MM.1S (cell line): Measurements from ENCODE around the gene TAC4.

Source experiments
- DNase-seq: peaks from one replicate; pipeline ENCODE4 v3.0.0-alpha.2; 2015
- H2AFZ ChIP-seq: fragments of 300-600 bp; sonication (generic); 2 replicates; pipeline ENCODE4 v1.6.0; 2016; ENCODE audit warnings: antibody characterized with exemption, low read length
- H3F3A ChIP-seq: fragments of 300-600 bp; sonication (generic); 2 replicates; pipeline ENCODE4 v1.6.1; 2016; ENCODE audit warnings: mild to moderate bottlenecking, antibody characterized with exemption, low read length, moderate library complexity, mixed read lengths; ENCODE audit not compliant: insufficient read depth
- H3K27ac ChIP-seq: fragments of 300-600 bp; sonication (generic); 2 replicates; pipeline ENCODE4 v1.5.1; 2016; ENCODE audit warnings: mild to moderate bottlenecking, low read length
- H3K27me3 ChIP-seq: fragments of 300-600 bp; sonication (generic); replicated peaks from 2 replicates; pipeline ENCODE4 v1.6.0; 2016; ENCODE audit warnings: low read length; ENCODE audit not compliant: insufficient read depth
- H3K36me3 ChIP-seq: fragments of 300-600 bp; sonication (generic); replicated peaks from 2 replicates; pipeline ENCODE4 v1.6.1; 2016; ENCODE audit warnings: mild to moderate bottlenecking, low read length, mixed read lengths; ENCODE audit not compliant: insufficient read depth
- H3K4me1 ChIP-seq: fragments of 300-600 bp; sonication (generic); 2 replicates; pipeline ENCODE4 v1.6.1; 2016; ENCODE audit warnings: low read length, mixed read lengths
- H3K4me2 ChIP-seq: fragments of 300-600 bp; sonication (generic); 2 replicates; pipeline ENCODE4 v1.6.0; 2016; ENCODE audit warnings: low read depth, low read length
- H3K4me3 ChIP-seq: fragments of 300-600 bp; sonication (generic); 2 replicates; pipeline ENCODE4 v1.5.1; 2016; ENCODE audit warnings: low read length, mixed read lengths
- H3K79me2 ChIP-seq: fragments of 300-600 bp; sonication (generic); 2 replicates; pipeline ENCODE4 v1.6.1; 2016; ENCODE audit warnings: mixed run types, low read length, mixed read lengths
- H3K9ac ChIP-seq: fragments of 300-600 bp; sonication (generic); 2 replicates; pipeline ENCODE4 v1.6.1; 2016; ENCODE audit warnings: low read length, mixed read lengths
- H3K9me2 ChIP-seq: fragments of 300-600 bp; sonication (generic); replicated peaks from 2 replicates; pipeline ENCODE4 v1.6.1; 2016; ENCODE audit warnings: mild to moderate bottlenecking, low read length, mixed read lengths; ENCODE audit not compliant: insufficient read depth
- H3K9me3 ChIP-seq: fragments of 300-600 bp; sonication (generic); replicated peaks from 2 replicates; pipeline ENCODE4 v1.6.1; 2016; ENCODE audit warnings: mild to moderate bottlenecking, low read length, mixed read lengths; ENCODE audit not compliant: insufficient read depth
- H4K20me1 ChIP-seq: fragments of 300-600 bp; sonication (generic); 2 replicates; pipeline ENCODE4 v1.6.1; 2016; ENCODE audit warnings: mild to moderate bottlenecking, low read length, moderate library complexity, mixed read lengths; ENCODE audit not compliant: insufficient read depth
- CTCF ChIP-seq: fragments of 300-600 bp; sonication (generic); IDR thresholded peaks from 2 replicates; pipeline ENCODE4 v1.5.1; 2016; ENCODE audit warnings: antibody characterized with exemption, low read length, mixed read lengths
- EZH2 ChIP-seq: fragments of 300-600 bp; sonication (generic); optimal IDR thresholded peaks from 2 replicates; pipeline ENCODE3; 2017; ENCODE audit warnings: low read depth, mild to moderate bottlenecking, antibody characterized with exemption, low read length, mixed read lengths
- EZH2phosphoT487 ChIP-seq: fragments of 300-600 bp; sonication (generic); IDR thresholded peaks from 2 replicates; pipeline ENCODE4 v1.6.1; 2018; ENCODE audit warnings: antibody characterized with exemption, low read length

The TAC4 gene

DNA sequence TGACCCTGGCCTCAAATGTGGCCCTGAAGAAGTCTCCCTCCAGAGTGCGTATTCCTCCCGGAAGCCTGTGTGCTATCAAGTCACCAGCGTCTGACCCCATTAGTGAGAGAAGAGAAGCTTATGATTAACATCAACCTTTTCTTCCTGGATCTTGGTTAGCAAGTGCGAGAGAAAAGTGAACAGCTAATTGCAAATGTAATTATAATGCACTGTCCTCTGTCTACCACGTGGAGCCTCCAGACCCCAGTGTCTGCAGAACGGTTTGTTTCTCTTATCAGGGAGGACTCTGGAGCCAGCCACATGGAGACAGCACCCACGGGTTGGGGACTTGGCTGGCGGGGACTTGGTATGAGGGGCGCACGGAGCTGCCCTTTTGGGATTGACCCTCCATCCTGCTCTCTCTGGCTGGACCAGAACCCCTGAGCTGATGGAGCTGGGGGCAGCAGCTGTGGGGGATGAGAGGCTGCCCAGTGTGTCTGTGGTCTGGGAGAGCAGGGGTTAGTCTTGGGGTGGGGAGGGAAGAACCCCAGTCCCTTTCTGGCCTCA lies 5.7 kb upstream of the TAC4 start:
- Histone ChIP-seq H3K27me3 (peaks cover 8% of the 10 kb centered on the region), H3K79me2 (no peaks in the 10 kb centered on the region), H3K36me3 (no peaks in the 10 kb centered on the region), H3F3A (no peaks in the 10 kb centered on the region), H3K9me3 (no peaks in the 10 kb centered on the region), H3K9me2 (no peaks in the 10 kb centered on the region), H3K27ac (no peak overlapping the region), H2AFZ (no peak overlapping the region), H3K4me3 (no peak overlapping the region), H3K4me2 (no peak overlapping the region), H3K4me1 (0 out of 2 replicates have a peak, but pooled peaks cover 8% of the 10 kb centered on the region), H3K9ac (no peak overlapping the region), H4K20me1 (no peaks in the 10 kb centered on the region)
- no peak for DNase-seq
- no peak for TF ChIP-seq EZH2
- no peak for TF ChIP-seq EZH2phosphoT487
- no peak for TF ChIP-seq CTCF

DNA sequence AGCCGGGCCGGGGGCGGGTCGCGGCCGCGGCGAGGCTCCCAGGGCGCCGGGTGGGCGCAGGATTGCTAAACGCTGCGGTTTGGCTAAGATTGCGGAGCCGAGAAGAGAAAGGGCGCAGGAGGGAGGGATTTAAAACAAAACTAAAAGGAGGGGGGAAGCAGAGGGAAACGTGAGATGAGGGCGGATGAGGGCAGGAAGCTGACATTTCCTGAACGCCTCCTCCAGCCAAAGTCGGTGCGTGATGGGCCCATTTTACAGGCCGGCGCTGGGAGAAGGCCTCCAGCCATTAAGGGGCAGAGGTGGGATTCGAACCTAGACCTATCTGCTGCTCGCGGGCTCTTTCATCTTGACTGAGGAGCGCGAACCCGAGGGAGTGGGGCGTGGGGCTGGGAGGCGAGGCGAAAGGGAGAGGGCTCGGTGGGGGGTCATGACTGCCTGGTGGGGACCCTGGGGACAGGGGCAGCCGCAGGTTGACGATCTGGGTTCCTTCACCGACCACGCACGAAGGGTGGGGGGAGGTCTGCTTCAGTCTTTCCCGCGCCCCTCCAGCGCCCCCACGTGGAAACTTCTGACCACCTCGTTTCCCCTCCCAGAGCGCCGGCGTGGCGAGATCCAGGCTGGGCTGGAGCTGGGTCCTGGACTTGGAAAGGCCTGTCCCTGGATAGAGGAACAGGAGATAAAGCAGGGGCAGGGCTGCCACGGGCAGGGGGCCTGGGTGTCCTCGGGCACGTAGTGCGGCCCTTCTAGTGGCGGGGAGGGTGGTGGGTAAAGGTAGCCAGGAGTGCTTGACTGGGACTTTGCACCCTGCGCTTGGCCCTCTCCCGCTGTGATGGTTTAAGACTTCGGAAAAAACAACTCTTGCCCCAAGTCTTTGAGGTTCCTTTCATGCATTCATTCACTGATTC lies 3.8 kb upstream of the TAC4 start:
- H3K9ac ChIP-seq: peak overlapping the region; percentile 45; the same call in 1 of the 2 replicates
- 0 out of 2 replicates have a peak, but pooled peaks cover 4% of the 10 kb centered on the region for H3K4me1 ChIP-seq
- peak overlapping the region; percentile 75 for H2AFZ ChIP-seq
- peak overlapping the region; percentile 95 for H3K4me2 ChIP-seq
- H3K27me3 ChIP-seq: peaks cover 8% of the 10 kb centered on the region
- no peaks in the 10 kb centered on the region for H3K9me3 ChIP-seq
- H3K27ac ChIP-seq: no peak overlapping the region
- no peaks in the 10 kb centered on the region for H4K20me1 ChIP-seq
- no peaks in the 10 kb centered on the region for H3K9me2 ChIP-seq
- no peaks in the 10 kb centered on the region for H3F3A ChIP-seq
- DNase-seq: peak; percentile 44
- peak overlapping the region; percentile 67 for H3K4me3 ChIP-seq
- no peaks in the 10 kb centered on the region for H3K36me3 ChIP-seq
- no peaks in the 10 kb centered on the region for H3K79me2 ChIP-seq
- TF ChIP-seq EZH2 (no peak), EZH2phosphoT487 (no peak), CTCF (peak; percentile 63)

DNA sequence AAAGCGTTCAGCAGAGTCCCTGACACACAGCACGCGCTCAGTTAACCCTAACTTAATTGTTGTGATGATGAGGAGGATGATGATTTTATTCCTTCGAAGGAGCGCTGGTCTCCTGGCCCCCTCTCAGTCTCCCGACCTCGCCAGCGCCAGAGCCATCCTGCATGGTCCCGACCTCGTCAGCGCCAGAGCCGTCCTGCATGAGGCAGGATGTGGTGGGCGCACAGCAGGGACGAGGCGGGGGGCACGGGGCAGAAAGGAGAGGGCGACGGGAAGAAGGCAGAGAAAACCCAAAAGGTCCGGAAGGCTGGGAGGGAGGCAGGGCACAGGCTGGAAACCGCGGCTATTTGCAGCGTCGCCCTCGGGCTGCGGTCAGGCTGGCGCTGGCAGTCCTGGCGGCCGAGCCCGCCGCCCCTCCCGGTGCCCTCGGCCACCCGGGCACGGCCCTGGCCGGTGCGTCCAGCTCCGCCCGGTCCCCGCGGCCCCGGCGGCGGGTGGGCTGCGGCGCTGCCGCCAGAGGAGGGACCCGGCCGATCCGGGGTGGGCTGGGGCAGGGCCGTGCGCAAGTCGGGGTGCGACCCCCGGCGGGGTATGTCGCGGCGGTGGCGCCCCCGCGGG lies 3.0 kb upstream of the TAC4 start:
- Histone ChIP-seq H3K79me2 (no peaks in the 10 kb centered on the region), H3K27ac (no peak overlapping the region), H3K4me2 (peak overlapping the region; percentile 94), H4K20me1 (no peaks in the 10 kb centered on the region), H3K36me3 (no peaks in the 10 kb centered on the region), H3K9ac (no peak overlapping the region), H3K9me2 (no peaks in the 10 kb centered on the region), H3K4me3 (peak overlapping the region; percentile 67), H3K27me3 (peaks cover 8% of the 10 kb centered on the region), H3F3A (no peaks in the 10 kb centered on the region), H3K9me3 (no peaks in the 10 kb centered on the region), H2AFZ (no peak overlapping the region), H3K4me1 (0 out of 2 replicates have a peak, but pooled peaks cover 4% of the 10 kb centered on the region)
- DNase-seq: peak; percentile 12
- TF ChIP-seq CTCF (no peak), EZH2phosphoT487 (no peak), EZH2 (no peak)
